KMS-11 (cell line): ENCODE measurements around the gene ABTB2.

Source experiments
- H2AFZ ChIP-seq: fragments of 200-600 bp; sonication (generic); 2 replicates; pipeline ENCODE4 v1.6.1; 2016; ENCODE audit warnings: antibody characterized with exemption, mixed run types, low read depth
- H3K27ac ChIP-seq: fragments of 200-600 bp; sonication (generic); 2 replicates; pipeline ENCODE4 v1.6.1; 2016; ENCODE audit warnings: mild to moderate bottlenecking, mixed run types
- H3K27me3 ChIP-seq: fragments of 200-600 bp; sonication (generic); 2 replicates; pipeline ENCODE4 v1.6.1; 2017; ENCODE audit warnings: mild to moderate bottlenecking, low read depth, mixed run types, moderate library complexity; ENCODE audit not compliant: insufficient read depth
- H3K36me3 ChIP-seq: fragments of 200-600 bp; sonication (generic); 2 replicates; pipeline ENCODE4 v1.6.1; 2017; ENCODE audit warnings: mild to moderate bottlenecking, mixed run types; ENCODE audit not compliant: insufficient read depth
- H3K4me1 ChIP-seq: fragments of 200-600 bp; sonication (generic); 2 replicates; pipeline ENCODE4 v1.6.1; 2016; ENCODE audit warnings: mild to moderate bottlenecking, low read depth, mixed run types; ENCODE audit not compliant: poor library complexity, severe bottlenecking
- H3K4me2 ChIP-seq: fragments of 200-600 bp; sonication (generic); 2 replicates; pipeline ENCODE4 v1.7.0; 2016; ENCODE audit warnings: mild to moderate bottlenecking, mixed run types
- H3K4me3 ChIP-seq: fragments of 200-600 bp; sonication (generic); IDR thresholded peaks from 2 replicates; pipeline ENCODE4 v1.6.1; 2017; ENCODE audit warnings: low read depth, low read length, mixed read lengths; ENCODE audit not compliant: insufficient read depth
- H3K79me2 ChIP-seq: fragments of 200-600 bp; sonication (generic); 2 replicates; pipeline ENCODE4 v1.6.1; 2016; ENCODE audit warnings: low read depth, mixed run types; ENCODE audit not compliant: insufficient read depth
- H3K9ac ChIP-seq: fragments of 200-600 bp; sonication (generic); 2 replicates; pipeline ENCODE4 v1.6.1; 2016; ENCODE audit warnings: mild to moderate bottlenecking, mixed run types
- H4K20me1 ChIP-seq: fragments of 200-600 bp; sonication (generic); 2 replicates; pipeline ENCODE4 v1.6.1; 2016; ENCODE audit warnings: mild to moderate bottlenecking, mixed run types; ENCODE audit not compliant: insufficient read depth
- CTCF ChIP-seq: fragments of 200-600 bp; sonication (generic); conservative IDR thresholded peaks from 2 replicates; pipeline ENCODE4 v1.6.1; 2017; ENCODE audit warnings: low read depth, mild to moderate bottlenecking, antibody characterized with exemption, low read length, moderate library complexity, mixed read lengths

Gene ABTB2

GRCh38 chr11:34245041-34245440 lies 112.8 kb downstream of the ABTB2 start:
- no peaks in the 10 kb centered on the region for H3K36me3 ChIP-seq
- H3K27me3 ChIP-seq, result no peaks in the 10 kb centered on the region
- no peaks in the 10 kb centered on the region for H3K79me2 ChIP-seq
- peaks cover 67% of the 10 kb centered on the region for H3K4me1 ChIP-seq
- no peak overlapping the region for H3K4me3 ChIP-seq
- no peak overlapping the region for H2AFZ ChIP-seq
- peak overlapping the region; percentile 68; the same call in 1 of the 2 replicates for H3K27ac ChIP-seq
- no peaks in the 10 kb centered on the region for H4K20me1 ChIP-seq
- no peak overlapping the region for H3K9ac ChIP-seq
- H3K4me2 ChIP-seq, result peak overlapping the region; percentile 71; the same call in 1 of the 2 replicates
- TF ChIP-seq CTCF, result no peak

GRCh38 chr11:34243600-34244464 lies 114.0 kb downstream of the ABTB2 start:
- Histone ChIP-seq H4K20me1 (no peaks in the 10 kb centered on the region), H3K9ac (peak overlapping the region; percentile 34; the same call in 1 of the 2 replicates), H2AFZ (peak overlapping the region; percentile 13; the same call in 1 of the 2 replicates), H3K4me1 (peaks cover 74% of the 10 kb centered on the region), H3K79me2 (no peaks in the 10 kb centered on the region), H3K27ac (peak overlapping the region; percentile 68), H3K36me3 (no peaks in the 10 kb centered on the region), H3K4me2 (peak overlapping the region; percentile 71), H3K27me3 (no peaks in the 10 kb centered on the region), H3K4me3 (no peak overlapping the region)
- no peak for TF ChIP-seq CTCF

- H3K79me2 ChIP-seq, result no peaks in the 10 kb centered on the region
- H2AFZ ChIP-seq, result no peak overlapping the region
- no peak overlapping the region for H3K9ac ChIP-seq
Observed at GRCh38 chr11:34242037-34242625, 115.7 kb downstream of the ABTB2 start.

GRCh38 chr11:34240150-34240494 lies 117.7 kb downstream of the ABTB2 start:
- Histone ChIP-seq H4K20me1 (no peaks in the 10 kb centered on the region), H3K27ac (no peak overlapping the region), H3K36me3 (no peaks in the 10 kb centered on the region), H3K79me2 (no peaks in the 10 kb centered on the region), H3K4me1 (peaks cover 38% of the 10 kb centered on the region), H3K4me3 (no peak overlapping the region), H2AFZ (no peak overlapping the region), H3K4me2 (peak overlapping the region; percentile 34; the same call in 1 of the 2 replicates), H3K9ac (no peak overlapping the region), H3K27me3 (no peaks in the 10 kb centered on the region)
- no peak for TF ChIP-seq CTCF

More at GRCh38 chr11:34242037-34242625, 115.7 kb downstream of the ABTB2 start:
- H3K4me2 ChIP-seq, result no peak overlapping the region
- no peak overlapping the region for H3K27ac ChIP-seq
- no peaks in the 10 kb centered on the region for H3K36me3 ChIP-seq
- H4K20me1 ChIP-seq, result no peaks in the 10 kb centered on the region
- no peaks in the 10 kb centered on the region for H3K27me3 ChIP-seq
- H3K4me3 ChIP-seq, result no peak overlapping the region
- no peak for TF ChIP-seq CTCF
- H3K4me1 ChIP-seq, result peaks cover 57% of the 10 kb centered on the region
